MCF 10A (cell line): ENCODE results near the gene VSNL1. TPM values are rescaled to one million over a fixed set of nuclear protein-coding genes. Genes with fewer than 3 reads are reported as not detected.

Experiments
- BruUV-seq: library from RNA; stranded (reverse); fragments of 400-500 nt; replicated peaks from 2 replicates; lab custom pipeline; 2021; lab: Mats Ljungman, UMichigan
- CTCF ChIA-PET: fragments of 300-600 bp; sonication (Branson Sonifier 250); formaldehyde crosslinking; extraction: SDS; loops from one replicate; lab custom pipeline; 2021; ENCODE audit warnings: antibody characterized with exemption, inconsistent platforms; lab: Yijun Ruan, JAX
- POLR2A ChIA-PET: fragments of 300-600, 350-650 bp; sonication (Branson Sonifier 250); formaldehyde crosslinking; extraction: SDS; loops from one replicate; lab custom pipeline; 2020; ENCODE audit warnings: antibody characterized with exemption, inconsistent platforms; lab: Yijun Ruan, JAX
- DNase-seq: peaks from one replicate; pipeline ENCODE4 v3.0.0-alpha.2; 2018; ENCODE audit not compliant: unreplicated experiment
- H3K27ac Mint-ChIP-seq: one replicate; pipeline ENCODE4 v1.8.0; 2022; ENCODE audit warnings: mild to moderate bottlenecking, low read depth, mixed read lengths; ENCODE audit not compliant: unreplicated experiment
- H3K27me3 Mint-ChIP-seq: one replicate; pipeline ENCODE4 v1.8.0; 2022; ENCODE audit warnings: mixed read lengths; ENCODE audit not compliant: insufficient read depth, unreplicated experiment
- H3K36me3 Mint-ChIP-seq: one replicate; pipeline ENCODE4 v1.8.0; 2022; ENCODE audit warnings: mild to moderate bottlenecking, moderate library complexity, mixed read lengths; ENCODE audit not compliant: insufficient read depth, unreplicated experiment
- H3K4me1 Mint-ChIP-seq: one replicate; pipeline ENCODE4 v1.8.0; 2022; ENCODE audit warnings: mixed read lengths; ENCODE audit not compliant: insufficient read depth, unreplicated experiment
- H3K4me3 Mint-ChIP-seq: one replicate; pipeline ENCODE4 v1.8.0; 2022; ENCODE audit warnings: mild to moderate bottlenecking, moderate library complexity, mixed read lengths; ENCODE audit not compliant: unreplicated experiment
- H3K9me3 Mint-ChIP-seq: one replicate; pipeline ENCODE4 v1.8.0; 2022; ENCODE audit warnings: mixed read lengths; ENCODE audit not compliant: unreplicated experiment
- CTCF ChIP-seq: fragments of 200-600 bp; IDR thresholded peaks from one replicate; pipeline ENCODE4 v1.8.0; 2022; ENCODE audit warnings: antibody characterized with exemption, mild to moderate bottlenecking; ENCODE audit not compliant: unreplicated experiment
- intact Hi-C: fragments of 100-400 bp; cut with micrococcal nuclease; formaldehyde crosslinking; loops from 2 replicates; pipeline ENCODE4 v1.14.1; 2022
- total RNA-seq: library from RNA; stranded (reverse); gene quantifications from 2 replicates; pipeline ENCODE4 v1.2.3, GENCODE V29; 2022

Gene VSNL1
- total RNA-seq, 1 experiment from 2014 or later = 2.4 TPM

- Mint-ChIP-seq H3K4me3 (no peak overlapping the region), H3K27me3 (no peaks in the 10 kb centered on the region), H3K27ac (peak overlapping the region; percentile 35), H3K4me1 (peaks cover 6% of the 10 kb centered on the region), H3K36me3 (peaks cover 69% of the 10 kb centered on the region), H3K9me3 (no peaks in the 10 kb centered on the region)
- TF ChIP-seq CTCF = no peak
- no TSS peak for BruUV-seq
- no peak for DNase-seq
- CTCF ChIA-PET = interaction anchor here (0.9 to 1.5 kb wide), 4 partner anchors 11 to 909 kb away, joined by 3 to 9 read pairs (median 4); no protein-coding TSS in a partner anchor
- POLR2A ChIA-PET = no interaction called here
- intact Hi-C loops = no loop called here
These were observed 141.8 kb downstream of the VSNL1 start for GRCh38 chr2:17682098-17682857.

- Mint-ChIP-seq H3K36me3 (peaks cover 66% of the 10 kb centered on the region), H3K4me3 (no peak overlapping the region), H3K27ac (no peak overlapping the region), H3K9me3 (no peaks in the 10 kb centered on the region), H3K4me1 (peaks cover 6% of the 10 kb centered on the region), H3K27me3 (no peaks in the 10 kb centered on the region)
- ChIA-PET POLR2A (no interaction called here), CTCF (interaction anchor here (0.7 to 1.0 kb wide), 2 partner anchors 36 to 465 kb away, joined by 3 read pairs; no protein-coding TSS in a partner anchor)
- BruUV-seq = no TSS peak
- TF ChIP-seq CTCF = no peak
- DNase-seq = no peak
- intact Hi-C loops = no loop called here
These were observed 143.5 kb downstream of the VSNL1 start for GRCh38 chr2:17683981-17684380.

GRCh38 chr2:17688600-17688999 is 148.1 kb downstream of the VSNL1 start:
- no peaks in the 10 kb centered on the region for H3K4me1 Mint-ChIP-seq
- no peak overlapping the region for H3K27ac Mint-ChIP-seq
- CTCF ChIA-PET = no interaction called here
- H3K27me3 Mint-ChIP-seq = no peaks in the 10 kb centered on the region
- no peak overlapping the region for H3K4me3 Mint-ChIP-seq
- POLR2A ChIA-PET = no interaction called here
- H3K9me3 Mint-ChIP-seq = no peaks in the 10 kb centered on the region
- no peak for TF ChIP-seq CTCF
- no peak for DNase-seq
- H3K36me3 Mint-ChIP-seq = peaks cover 76% of the 10 kb centered on the region
- intact Hi-C loops = no loop called here
- BruUV-seq = no TSS peak

- ChIA-PET POLR2A (no interaction called here), CTCF (no interaction called here)
- H3K36me3 Mint-ChIP-seq = peaks cover 80% of the 10 kb centered on the region
These were observed 148.5 kb downstream of the VSNL1 start for GRCh38 chr2:17689010-17689409.

More at GRCh38 chr2:17689010-17689409, 148.5 kb downstream of the VSNL1 start:
- intact Hi-C loops = no loop called here
- Mint-ChIP-seq H3K9me3 (no peaks in the 10 kb centered on the region), H3K4me1 (no peaks in the 10 kb centered on the region), H3K27ac (no peak overlapping the region), H3K27me3 (no peaks in the 10 kb centered on the region), H3K4me3 (no peak overlapping the region)
- TF ChIP-seq CTCF = no peak
- DNase-seq = no peak
- no TSS peak for BruUV-seq
